Ishikawa (cell line): ENCODE data around the gene NFIX.

Source experiments
- EP300 ChIP-seq: IDR thresholded peaks from 2 replicates; pipeline ENCODE4 v1.6.1; 2012; ENCODE audit warnings: borderline replicate concordance
- TAF1 ChIP-seq: IDR thresholded peaks from 2 replicates; pipeline ENCODE4 v1.6.1; 2012; ENCODE audit warnings: low read depth, mild to moderate bottlenecking
- TF ChIP-seq, protein P1 (sequence below): IDR thresholded peaks from 2 replicates; pipeline ENCODE4 v1.6.1; 2012
- TF ChIP-seq, protein P2 (sequence below): IDR thresholded peaks from 2 replicates; pipeline ENCODE4 v1.6.1; 2012

- no peak for TF ChIP-seq TAF1
- TF ChIP-seq, protein P1, sequence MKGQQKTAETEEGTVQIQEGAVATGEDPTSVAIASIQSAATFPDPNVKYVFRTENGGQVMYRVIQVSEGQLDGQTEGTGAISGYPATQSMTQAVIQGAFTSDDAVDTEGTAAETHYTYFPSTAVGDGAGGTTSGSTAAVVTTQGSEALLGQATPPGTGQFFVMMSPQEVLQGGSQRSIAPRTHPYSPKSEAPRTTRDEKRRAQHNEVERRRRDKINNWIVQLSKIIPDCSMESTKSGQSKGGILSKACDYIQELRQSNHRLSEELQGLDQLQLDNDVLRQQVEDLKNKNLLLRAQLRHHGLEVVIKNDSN: peak; percentile 34; the same call in 1 of the 2 replicates
- TF ChIP-seq EP300: peak; percentile 48; the same call in 1 of the 2 replicates
- TF ChIP-seq, protein P2, sequence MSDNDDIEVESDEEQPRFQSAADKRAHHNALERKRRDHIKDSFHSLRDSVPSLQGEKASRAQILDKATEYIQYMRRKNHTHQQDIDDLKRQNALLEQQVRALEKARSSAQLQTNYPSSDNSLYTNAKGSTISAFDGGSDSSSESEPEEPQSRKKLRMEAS: no peak
These were observed 41.2 kb downstream of the NFIX start for GRCh38 chr19:13036366-13036976.
